GM19023 (cell line): Measurements from ENCODE around the gene NR3C1.

ENCODE experiments used
- ATAC-seq: cut with Tn5 transposase; IDR thresholded peaks from one replicate; pipeline ENCODE4 v1.9.1; 2021; ENCODE audit warnings: mild to moderate bottlenecking, moderate library complexity; ENCODE audit not compliant: unreplicated experiment

NR3C1 gene

GRCh38 chr5:143315214-143315613, 88.3 kb downstream of the NR3C1 start:
- no peak for ATAC-seq

- no peak for ATAC-seq
Measured at GRCh38 chr5:143314659-143315058, 88.8 kb downstream of the NR3C1 start.

- no peak for ATAC-seq
Measured at GRCh38 chr5:143314099-143314498, 89.4 kb downstream of the NR3C1 start.

GRCh38 chr5:143313298-143313852, 90.1 kb downstream of the NR3C1 start:
- no peak for ATAC-seq

- no peak for ATAC-seq
Measured at GRCh38 chr5:143312822-143313221, 90.7 kb downstream of the NR3C1 start.

GRCh38 chr5:143311955-143312354, 91.5 kb downstream of the NR3C1 start:
- no peak for ATAC-seq

GRCh38 chr5:143311428-143311827, 92.1 kb downstream of the NR3C1 start:
- ATAC-seq: no peak

- no peak for ATAC-seq
Measured at GRCh38 chr5:143309661-143310431, 93.6 kb downstream of the NR3C1 start.

- ATAC-seq: no peak
Measured at GRCh38 chr5:143308731-143309130, 94.8 kb downstream of the NR3C1 start.

GRCh38 chr5:143306040-143306439, 97.4 kb downstream of the NR3C1 start:
- ATAC-seq: no peak

GRCh38 chr5:143304836-143305475, 98.5 kb downstream of the NR3C1 start:
- no peak for ATAC-seq

- ATAC-seq: no peak
Measured at GRCh38 chr5:143302341-143303045, 101.0 kb downstream of the NR3C1 start.

- no peak for ATAC-seq
Measured at GRCh38 chr5:143297756-143298155, 105.7 kb downstream of the NR3C1 start.

GRCh38 chr5:143290125-143290524, 113.4 kb downstream of the NR3C1 start:
- no peak for ATAC-seq

GRCh38 chr5:143284521-143284920, 119.0 kb downstream of the NR3C1 start:
- ATAC-seq: no peak

- ATAC-seq: no peak
Measured at GRCh38 chr5:143284002-143284401, 119.5 kb downstream of the NR3C1 start.

GRCh38 chr5:143281226-143281625, 122.3 kb downstream of the NR3C1 start:
- no peak for ATAC-seq

GRCh38 chr5:143279698-143280097, 123.8 kb downstream of the NR3C1 start:
- no peak for ATAC-seq

GRCh38 chr5:143277536-143277935, 126.0 kb downstream of the NR3C1 start:
- no peak for ATAC-seq

- ATAC-seq: no peak
Measured at GRCh38 chr5:143275512-143276363, 127.7 kb downstream of the NR3C1 start.

- ATAC-seq: no peak
Measured at GRCh38 chr5:143274952-143275351, 128.5 kb downstream of the NR3C1 start.
